DND-41 (cell line): ENCODE measurements around the gene MIB1.

ENCODE experiments used
- CTCF ChIP-seq: IDR thresholded peaks from 2 replicates; pipeline ENCODE4 v1.5.1; 2012; ENCODE audit warnings: borderline replicate concordance, low read length, moderate library complexity, mild to moderate bottlenecking; ENCODE audit not compliant: poor library complexity, severe bottlenecking; ENCODE audit errors: extremely low read depth
- EZH2 ChIP-seq: IDR thresholded peaks from 3 replicates; pipeline ENCODE4 v1.6.1; 2012; ENCODE audit warnings: borderline replicate concordance, low read depth, mild to moderate bottlenecking, moderate library complexity, low read length, inconsistent platforms; ENCODE audit not compliant: severe bottlenecking

- TF ChIP-seq CTCF (no peak), EZH2 (no peak)
Observed at GRCh38 chr18:21733011-21733410, 7.6 kb upstream of the MIB1 start.
